ENCODE results near the gene AQR.
"Not testable (repeated sequence)": the region's sequence is repeated elsewhere in the genome, so short reads cannot be mapped to it uniquely, and the experiment has no call there.

The AQR gene

DNA sequence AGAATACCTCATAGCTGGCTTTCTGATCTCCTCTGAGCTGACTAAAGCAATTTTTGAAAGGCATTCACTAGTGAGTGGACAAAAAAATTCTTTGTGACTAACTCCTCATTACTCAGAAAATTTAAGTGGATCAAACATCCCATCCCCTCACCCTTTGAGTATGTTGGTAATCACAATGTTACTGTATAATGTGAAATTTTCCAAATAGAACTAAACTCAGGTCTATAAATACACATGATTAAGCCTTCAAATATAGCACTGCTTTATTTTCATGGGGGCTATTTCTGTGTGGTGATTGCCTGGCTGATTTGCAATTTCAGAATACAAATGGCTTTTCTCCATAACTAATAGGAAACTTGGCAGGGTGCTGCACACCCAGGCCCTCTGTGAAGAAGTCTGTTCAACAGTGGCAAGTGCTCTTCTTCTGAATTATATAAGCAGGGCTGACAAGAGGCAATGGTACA lies 128.2 kb downstream of the AQR start:
- Histone ChIP-seq H3K27ac (ENCODE audit: low read depth in 2 of 2, low read length in 2 of 2) (no peak overlapping the region), H3K9ac (ENCODE audit: low read depth in 1 of 2, low read length in 2 of 2) (no peak overlapping the region), H3K36me3 (ENCODE audit: control insufficient read depth in 2 of 2, insufficient read depth in 2 of 2, low read length in 2 of 2) (no peaks in the 10 kb centered on the region)

DNA sequence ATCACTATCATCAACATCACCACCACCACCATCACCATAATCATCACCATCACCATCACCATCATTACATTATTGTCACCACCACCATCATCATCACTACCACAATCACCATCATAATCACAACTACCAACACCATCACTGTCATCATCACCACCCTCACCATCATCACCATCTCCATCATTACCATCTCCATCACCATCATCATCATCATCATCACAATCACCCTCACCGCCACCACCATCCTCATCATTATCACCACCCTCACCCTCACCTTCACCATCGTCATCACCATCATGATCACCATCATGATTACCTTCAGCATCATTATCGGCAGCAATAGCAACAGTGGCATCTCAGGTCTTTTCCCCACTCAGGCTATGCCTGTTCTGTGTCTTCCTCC lies 131.3 kb downstream of the AQR start:
- Histone ChIP-seq H3K9me3 (ENCODE audit: control insufficient read depth in 2 of 2, low read length in 2 of 2) (no peaks in the 10 kb centered on the region), H3K36me3 (ENCODE audit: control insufficient read depth in 2 of 2, insufficient read depth in 2 of 2, low read length in 2 of 2) (no peaks in the 10 kb centered on the region), H3K27ac (ENCODE audit: low read depth in 2 of 2, low read length in 2 of 2) (no peak overlapping the region), H3K9ac (ENCODE audit: low read depth in 1 of 2, low read length in 2 of 2) (no peak overlapping the region), H3K4me1 (ENCODE audit: control insufficient read depth in 2 of 2, insufficient read depth in 2 of 2, low read length in 2 of 2) (no peaks in the 10 kb centered on the region), H3K4me3 (ENCODE audit: low read length in 2 of 2) (no peak overlapping the region), H3K27me3 (ENCODE audit: control insufficient read depth in 2 of 2, insufficient read depth in 2 of 2, low read length in 2 of 2) (no peaks in the 10 kb centered on the region)

More for the DNA sequence above, 128.2 kb downstream of the AQR start:
- no peaks in the 10 kb centered on the region for H3K4me1 ChIP-seq (ENCODE audit: control insufficient read depth in 2 of 2, insufficient read depth in 2 of 2, low read length in 2 of 2)
- H3K4me3 ChIP-seq (ENCODE audit: low read length in 2 of 2): no peak overlapping the region
- H3K9me3 ChIP-seq (ENCODE audit: control insufficient read depth in 2 of 2, low read length in 2 of 2): no peaks in the 10 kb centered on the region
- H3K27me3 ChIP-seq (ENCODE audit: control insufficient read depth in 2 of 2, insufficient read depth in 2 of 2, low read length in 2 of 2): no peaks in the 10 kb centered on the region

DNA sequence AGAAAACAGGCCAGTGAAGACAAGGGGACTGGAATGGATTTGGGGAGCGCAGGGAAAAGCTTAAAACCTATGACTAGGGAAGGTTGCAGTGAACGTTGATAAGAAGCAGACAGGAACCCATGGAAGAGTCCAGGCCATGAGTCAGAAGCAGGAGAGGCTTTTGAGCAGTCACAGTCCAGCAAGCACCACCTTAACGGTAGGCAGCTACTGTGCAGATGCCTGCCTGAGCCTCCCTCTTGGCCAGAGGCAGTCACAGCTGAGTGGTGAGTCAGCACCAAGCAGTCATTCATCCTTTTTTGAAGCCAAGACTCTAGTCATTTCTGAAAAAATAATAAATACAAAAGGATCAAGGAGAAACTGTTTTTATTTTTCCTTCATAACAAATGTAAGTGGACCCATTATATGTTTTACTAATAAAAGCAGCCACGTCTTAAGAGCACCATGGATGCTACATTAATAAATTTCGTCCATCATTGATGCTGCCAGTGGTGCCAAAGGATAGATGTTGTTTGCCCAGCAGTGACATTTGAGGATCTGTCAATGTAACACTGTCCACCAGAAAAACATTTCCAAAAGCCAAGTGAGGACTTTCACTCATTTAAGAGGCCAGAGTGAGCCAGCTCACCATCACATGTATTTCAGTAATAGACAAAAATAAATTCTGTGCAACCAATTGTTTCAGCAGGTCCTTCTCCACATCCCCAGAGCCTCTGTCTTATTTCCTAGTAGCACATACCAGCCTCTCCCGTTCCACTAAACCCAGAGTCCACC lies 132.1 kb downstream of the AQR start:
- Histone ChIP-seq H3K9ac (ENCODE audit: low read depth in 1 of 2, low read length in 2 of 2) (no peak overlapping the region), H3K9me3 (ENCODE audit: control insufficient read depth in 2 of 2, low read length in 2 of 2) (no peaks in the 10 kb centered on the region), H3K27ac (ENCODE audit: low read depth in 2 of 2, low read length in 2 of 2) (no peak overlapping the region), H3K27me3 (ENCODE audit: control insufficient read depth in 2 of 2, insufficient read depth in 2 of 2, low read length in 2 of 2) (no peaks in the 10 kb centered on the region), H3K4me1 (ENCODE audit: control insufficient read depth in 2 of 2, insufficient read depth in 2 of 2, low read length in 2 of 2) (no peaks in the 10 kb centered on the region), H3K36me3 (ENCODE audit: control insufficient read depth in 2 of 2, insufficient read depth in 2 of 2, low read length in 2 of 2) (no peaks in the 10 kb centered on the region), H3K4me3 (ENCODE audit: low read length in 2 of 2) (no peak overlapping the region)

DNA sequence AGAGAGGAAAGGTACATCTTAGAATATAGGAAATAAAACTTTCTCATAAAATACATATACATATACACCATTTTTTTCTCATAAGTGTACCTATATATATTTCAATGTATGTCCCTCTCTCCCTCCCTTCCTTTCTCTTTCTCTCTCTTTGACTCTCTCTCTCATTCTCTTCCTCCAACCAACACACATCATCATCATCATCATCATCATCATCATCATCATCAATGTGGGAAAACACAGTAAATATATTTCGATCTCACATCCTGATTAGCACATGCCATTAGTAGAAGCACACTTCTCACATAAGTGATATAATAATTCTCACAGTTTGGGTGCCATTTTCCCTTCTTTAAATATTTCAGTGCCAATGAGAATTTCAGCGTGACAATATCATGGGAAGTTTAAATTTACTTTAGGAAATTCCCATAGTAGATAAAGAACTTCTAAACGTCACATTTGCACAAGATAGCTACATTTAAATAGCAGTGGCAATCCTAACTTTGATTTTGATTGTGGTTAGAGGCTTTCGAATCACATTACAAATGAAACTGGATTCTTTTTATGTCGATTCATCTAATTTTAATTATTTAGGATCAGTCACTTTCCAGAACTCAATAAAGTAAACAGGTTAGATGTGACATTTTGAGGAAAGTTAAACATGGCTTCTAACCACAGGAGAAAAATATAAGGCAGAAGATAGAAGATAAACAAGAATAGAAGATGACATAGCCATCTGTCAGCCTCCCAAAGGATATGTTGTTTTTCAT lies 141.2 kb downstream of the AQR start:
- H3K4me3 ChIP-seq (ENCODE audit: low read length in 2 of 2): no peak overlapping the region
- no peak overlapping the region for H3K9ac ChIP-seq (ENCODE audit: low read depth in 1 of 2, low read length in 2 of 2)
- H3K27ac ChIP-seq (ENCODE audit: low read depth in 2 of 2, low read length in 2 of 2): no peak overlapping the region
- no peaks in the 10 kb centered on the region for H3K4me1 ChIP-seq (ENCODE audit: control insufficient read depth in 2 of 2, insufficient read depth in 2 of 2, low read length in 2 of 2)
- no peaks in the 10 kb centered on the region for H3K9me3 ChIP-seq (ENCODE audit: control insufficient read depth in 2 of 2, low read length in 2 of 2)
- no peaks in the 10 kb centered on the region for H3K36me3 ChIP-seq (ENCODE audit: control insufficient read depth in 2 of 2, insufficient read depth in 2 of 2, low read length in 2 of 2)
- H3K27me3 ChIP-seq (ENCODE audit: control insufficient read depth in 2 of 2, insufficient read depth in 2 of 2, low read length in 2 of 2): no peaks in the 10 kb centered on the region

DNA sequence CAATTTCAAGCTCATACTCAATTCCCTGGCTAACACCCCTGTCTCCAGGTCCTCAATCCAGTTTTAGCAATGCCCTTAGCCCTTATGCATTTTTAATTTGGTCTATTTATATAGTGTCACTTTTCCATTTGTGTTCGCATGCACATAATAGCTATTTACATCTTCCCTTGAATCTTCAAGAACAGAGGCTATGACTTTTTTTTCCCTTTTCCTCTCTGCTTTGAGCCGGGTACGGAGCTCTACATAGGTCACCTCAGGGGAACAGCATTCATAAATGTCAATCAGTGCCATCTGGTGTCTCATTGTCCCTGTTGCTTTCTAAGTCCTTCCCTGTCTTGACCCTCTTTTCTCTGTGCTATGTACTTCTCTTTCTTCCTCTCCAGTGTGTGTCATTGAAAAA lies 147.7 kb downstream of the AQR start:
- Histone ChIP-seq H3K9ac (ENCODE audit: low read depth in 1 of 2, low read length in 2 of 2) (no peak overlapping the region), H3K36me3 (ENCODE audit: control insufficient read depth in 2 of 2, insufficient read depth in 2 of 2, low read length in 2 of 2) (no peaks in the 10 kb centered on the region), H3K4me3 (ENCODE audit: low read length in 2 of 2) (no peak overlapping the region), H3K27me3 (ENCODE audit: control insufficient read depth in 2 of 2, insufficient read depth in 2 of 2, low read length in 2 of 2) (no peaks in the 10 kb centered on the region), H3K9me3 (ENCODE audit: control insufficient read depth in 2 of 2, low read length in 2 of 2) (no peaks in the 10 kb centered on the region), H3K27ac (ENCODE audit: low read depth in 2 of 2, low read length in 2 of 2) (no peak overlapping the region), H3K4me1 (ENCODE audit: control insufficient read depth in 2 of 2, insufficient read depth in 2 of 2, low read length in 2 of 2) (no peaks in the 10 kb centered on the region)

DNA sequence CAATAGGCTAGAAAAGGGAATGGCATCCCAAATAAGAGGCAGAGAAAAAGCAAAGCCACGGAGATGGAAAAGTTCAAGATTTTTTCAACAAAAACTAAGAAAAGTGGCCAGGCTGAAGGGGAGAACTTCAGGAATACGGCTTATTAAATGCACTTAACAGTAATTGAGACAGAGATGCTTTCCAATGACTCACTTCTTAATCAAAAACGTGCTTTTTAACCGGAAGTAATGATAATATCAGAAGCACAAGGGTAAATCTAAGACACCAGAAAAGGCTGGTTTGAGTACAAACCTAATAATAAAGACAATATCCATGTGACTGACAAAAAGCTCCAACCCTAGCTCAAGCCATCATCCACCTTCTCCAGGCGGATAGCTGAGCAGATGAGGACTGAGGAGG lies 149.4 kb downstream of the AQR start:
- Histone ChIP-seq H3K4me3 (ENCODE audit: low read length in 2 of 2) (no peak overlapping the region), H3K27me3 (ENCODE audit: control insufficient read depth in 2 of 2, insufficient read depth in 2 of 2, low read length in 2 of 2) (no peaks in the 10 kb centered on the region), H3K4me1 (ENCODE audit: control insufficient read depth in 2 of 2, insufficient read depth in 2 of 2, low read length in 2 of 2) (no peaks in the 10 kb centered on the region)

DNA sequence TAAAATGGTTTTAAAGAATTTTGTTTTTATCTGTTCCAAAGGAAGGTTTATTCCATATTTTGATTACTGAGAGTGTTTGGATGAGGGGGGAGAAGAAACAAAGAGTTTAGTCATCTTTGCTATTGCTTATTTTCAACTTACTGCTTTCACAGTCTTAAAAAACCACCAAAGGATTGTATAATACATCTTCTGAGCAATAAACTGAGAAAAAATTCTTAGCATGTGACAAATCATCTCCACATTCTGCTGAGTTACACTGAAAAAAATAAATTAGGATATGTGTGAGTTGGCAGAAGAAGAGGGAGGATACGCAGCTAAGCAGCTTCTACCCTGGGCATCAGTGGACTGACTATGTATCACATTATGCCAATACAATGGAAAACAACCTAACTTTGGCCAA lies 151.0 kb downstream of the AQR start:
- Histone ChIP-seq H3K4me1 (ENCODE audit: control insufficient read depth in 2 of 2, insufficient read depth in 2 of 2, low read length in 2 of 2) (no peaks in the 10 kb centered on the region), H3K9me3 (ENCODE audit: control insufficient read depth in 2 of 2, low read length in 2 of 2) (no peaks in the 10 kb centered on the region), H3K36me3 (ENCODE audit: control insufficient read depth in 2 of 2, insufficient read depth in 2 of 2, low read length in 2 of 2) (no peaks in the 10 kb centered on the region), H3K9ac (ENCODE audit: low read depth in 1 of 2, low read length in 2 of 2) (no peak overlapping the region), H3K27ac (ENCODE audit: low read depth in 2 of 2, low read length in 2 of 2) (no peak overlapping the region), H3K4me3 (ENCODE audit: low read length in 2 of 2) (no peak overlapping the region), H3K27me3 (ENCODE audit: control insufficient read depth in 2 of 2, insufficient read depth in 2 of 2, low read length in 2 of 2) (no peaks in the 10 kb centered on the region)

More for the DNA sequence above, 149.4 kb downstream of the AQR start:
- Histone ChIP-seq H3K9me3 (ENCODE audit: control insufficient read depth in 2 of 2, low read length in 2 of 2) (no peaks in the 10 kb centered on the region), H3K27ac (ENCODE audit: low read depth in 2 of 2, low read length in 2 of 2) (no peak overlapping the region), H3K9ac (ENCODE audit: low read depth in 1 of 2, low read length in 2 of 2) (no peak overlapping the region), H3K36me3 (ENCODE audit: control insufficient read depth in 2 of 2, insufficient read depth in 2 of 2, low read length in 2 of 2) (no peaks in the 10 kb centered on the region)

DNA sequence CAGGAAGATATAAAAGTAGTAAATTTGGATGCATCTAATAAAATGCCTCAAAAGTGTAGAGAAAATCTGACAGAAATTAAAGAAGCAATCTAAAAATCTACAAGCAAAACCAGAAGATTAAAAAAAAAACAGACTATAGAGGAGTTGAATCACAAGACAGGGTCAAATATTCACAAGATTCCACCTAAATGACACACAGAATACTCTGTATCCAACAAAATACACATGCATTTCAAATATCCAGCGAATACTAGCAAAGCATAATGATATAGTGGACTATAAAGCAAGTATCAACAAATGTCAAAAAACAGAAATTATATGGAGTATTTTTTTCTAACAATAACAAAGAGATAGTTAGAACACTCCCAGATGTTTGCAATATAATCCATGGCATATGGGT lies 153.7 kb downstream of the AQR start:
- peaks cover 0 to 1% of the 10 kb centered on the region in 2 donors for H3K27me3 ChIP-seq (ENCODE audit: control insufficient read depth in 2 of 2, insufficient read depth in 2 of 2, low read length in 2 of 2)
- H3K9me3 ChIP-seq (ENCODE audit: control insufficient read depth in 2 of 2, low read length in 2 of 2): no peaks in the 10 kb centered on the region
- H3K4me1 ChIP-seq (ENCODE audit: control insufficient read depth in 2 of 2, insufficient read depth in 2 of 2, low read length in 2 of 2): no peaks in the 10 kb centered on the region
- H3K27ac ChIP-seq (ENCODE audit: low read depth in 2 of 2, low read length in 2 of 2): no peak overlapping the region
- no peak overlapping the region for H3K9ac ChIP-seq (ENCODE audit: low read depth in 1 of 2, low read length in 2 of 2)
- no peaks in the 10 kb centered on the region for H3K36me3 ChIP-seq (ENCODE audit: control insufficient read depth in 2 of 2, insufficient read depth in 2 of 2, low read length in 2 of 2)
- H3K4me3 ChIP-seq (ENCODE audit: low read length in 2 of 2): no peak overlapping the region

DNA sequence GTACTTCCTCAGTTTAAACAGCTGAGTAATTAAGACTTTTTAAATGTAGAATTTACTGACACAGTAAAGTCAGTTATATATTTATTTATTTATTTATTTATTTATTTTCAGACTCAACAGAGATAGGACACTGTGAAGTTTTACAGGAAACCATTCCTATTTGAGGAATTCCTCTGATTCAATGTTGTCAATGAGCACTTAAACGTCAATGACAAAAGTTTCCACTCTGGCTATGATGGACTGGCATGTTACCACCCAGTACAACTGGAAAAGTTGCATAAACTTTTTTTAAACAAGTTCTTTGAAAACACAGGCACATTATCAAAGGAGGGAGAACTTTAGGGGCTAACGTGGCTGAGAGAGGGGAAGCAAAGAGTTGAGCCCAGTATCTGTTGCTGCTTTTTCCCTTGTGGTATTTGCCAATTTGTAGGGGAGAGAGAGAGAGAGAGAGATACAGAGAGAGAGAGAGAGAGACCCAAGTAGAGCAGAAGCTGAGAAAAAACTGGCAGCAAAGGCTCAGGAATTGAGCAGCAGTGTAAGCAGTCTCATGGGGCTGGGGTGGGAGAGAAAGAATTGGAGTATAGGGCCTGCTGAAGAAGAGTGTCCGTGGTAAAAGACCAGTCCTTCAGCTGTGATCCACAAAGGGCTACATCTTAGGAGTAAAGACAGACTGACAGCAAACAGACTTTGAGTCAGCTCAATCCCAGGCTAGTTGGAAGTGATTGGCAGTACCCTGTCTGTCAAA lies 155.9 kb downstream of the AQR start:
- H3K27ac ChIP-seq (ENCODE audit: low read depth in 2 of 2, low read length in 2 of 2): no peak overlapping the region
- H3K36me3 ChIP-seq (ENCODE audit: control insufficient read depth in 2 of 2, insufficient read depth in 2 of 2, low read length in 2 of 2): no peaks in the 10 kb centered on the region
- no peak overlapping the region for H3K9ac ChIP-seq (ENCODE audit: low read depth in 1 of 2, low read length in 2 of 2)

DNA sequence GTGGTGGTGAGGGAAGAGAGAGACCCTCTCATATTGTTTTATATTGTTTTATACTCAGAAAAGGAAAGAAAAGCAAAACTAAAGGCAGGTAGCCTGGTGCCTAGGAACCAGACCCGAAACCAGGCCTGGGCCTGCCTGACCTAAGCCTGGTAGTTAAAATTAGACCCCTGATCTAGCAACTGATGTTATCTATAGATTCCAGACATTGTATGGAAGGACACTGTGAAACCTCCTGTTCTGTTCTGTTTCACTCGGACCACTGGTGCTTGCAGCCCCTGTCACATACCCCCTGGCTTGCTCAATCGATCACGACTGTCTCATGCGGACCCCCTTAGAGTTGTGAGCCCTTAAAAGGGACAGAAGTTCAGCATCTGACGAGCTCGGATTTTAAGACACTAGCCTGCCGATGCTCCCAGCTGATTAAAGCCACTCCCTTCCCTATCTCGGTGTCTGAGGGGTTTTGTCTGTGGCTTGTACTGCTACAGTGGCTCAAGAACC lies 156.6 kb downstream of the AQR start:
- not testable (repeated sequence) for H3K27me3 ChIP-seq (ENCODE audit: control insufficient read depth in 2 of 2, insufficient read depth in 2 of 2, low read length in 2 of 2); H3K9ac ChIP-seq (ENCODE audit: low read depth in 1 of 2, low read length in 2 of 2); H3K27ac ChIP-seq (ENCODE audit: low read depth in 2 of 2, low read length in 2 of 2); H3K4me3 ChIP-seq (ENCODE audit: low read length in 2 of 2); H3K9me3 ChIP-seq (ENCODE audit: control insufficient read depth in 2 of 2, low read length in 2 of 2); H3K4me1 ChIP-seq (ENCODE audit: control insufficient read depth in 2 of 2, insufficient read depth in 2 of 2, low read length in 2 of 2); H3K36me3 ChIP-seq (ENCODE audit: control insufficient read depth in 2 of 2, insufficient read depth in 2 of 2, low read length in 2 of 2)

More for the DNA sequence above, 155.9 kb downstream of the AQR start:
- H3K4me1 ChIP-seq (ENCODE audit: control insufficient read depth in 2 of 2, insufficient read depth in 2 of 2, low read length in 2 of 2): no peaks in the 10 kb centered on the region
- no peak overlapping the region for H3K4me3 ChIP-seq (ENCODE audit: low read length in 2 of 2)
- no peaks in the 10 kb centered on the region for H3K9me3 ChIP-seq (ENCODE audit: control insufficient read depth in 2 of 2, low read length in 2 of 2)
- peaks cover 0 to 1% of the 10 kb centered on the region in 2 donors for H3K27me3 ChIP-seq (ENCODE audit: control insufficient read depth in 2 of 2, insufficient read depth in 2 of 2, low read length in 2 of 2)

Data from mucosa of rectum (tissue), 2 donors.